DOHH2 (cell line): ENCODE measurements around the gene KRT74.

ENCODE experiments used
- H3F3A ChIP-seq: fragments of 200-600 bp; sonication (generic), shearing (Covaris generic); 2 replicates; pipeline ENCODE4 v1.6.0; 2016; ENCODE audit warnings: antibody characterized with exemption, mild to moderate bottlenecking; ENCODE audit not compliant: control insufficient read depth, insufficient read depth
- H3K27ac ChIP-seq: fragments of 200-600 bp; sonication (generic); 2 replicates; pipeline ENCODE4 v1.5.1; 2014; ENCODE audit warnings: low read depth, mild to moderate bottlenecking, low read length, moderate library complexity
- H3K27me3 ChIP-seq: fragments of 200-600 bp; sonication (generic); 2 replicates; pipeline ENCODE4 v1.6.1; 2014; ENCODE audit warnings: mild to moderate bottlenecking, low read length, mixed read lengths; ENCODE audit not compliant: control insufficient read depth
- H3K36me3 ChIP-seq: fragments of 200-600 bp; sonication (generic); 2 replicates; pipeline ENCODE4 v1.6.1; 2014; ENCODE audit warnings: mild to moderate bottlenecking, low read length, moderate library complexity, mixed read lengths; ENCODE audit not compliant: control insufficient read depth
- H3K4me1 ChIP-seq: fragments of 200-600 bp; sonication (generic); 2 replicates; pipeline ENCODE4 v1.6.1; 2014; ENCODE audit warnings: mild to moderate bottlenecking, low read length, mixed read lengths; ENCODE audit not compliant: control insufficient read depth
- H3K4me2 ChIP-seq: fragments of 200-600 bp; sonication (generic); 2 replicates; pipeline ENCODE4 v1.6.0; 2014; ENCODE audit warnings: mild to moderate bottlenecking, low read length, moderate library complexity
- H3K4me3 ChIP-seq: fragments of 200-600 bp; sonication (generic); 2 replicates; pipeline ENCODE4 v1.5.1; 2014; ENCODE audit warnings: mild to moderate bottlenecking, low read length, mixed read lengths
- H3K79me2 ChIP-seq: fragments of 200-600 bp; sonication (generic); 2 replicates; pipeline ENCODE4 v1.6.1; 2014; ENCODE audit warnings: mild to moderate bottlenecking, low read length, mixed read lengths; ENCODE audit not compliant: control insufficient read depth
- H3K9me2 ChIP-seq: fragments of 200-600 bp; sonication (generic); replicated peaks from 2 replicates; pipeline ENCODE4 v1.6.1; 2014; ENCODE audit warnings: mild to moderate bottlenecking, low read length, mixed read lengths; ENCODE audit not compliant: control insufficient read depth
- H3K9me3 ChIP-seq: fragments of 200-600 bp; sonication (generic); 2 replicates; pipeline ENCODE4 v1.6.1; 2014; ENCODE audit warnings: antibody characterized with exemption, low read length, mixed read lengths; ENCODE audit not compliant: control insufficient read depth, insufficient read depth
- H4K20me1 ChIP-seq: fragments of 200-600 bp; sonication (generic); 2 replicates; pipeline ENCODE4 v1.6.0; 2014; ENCODE audit warnings: low read depth, mild to moderate bottlenecking, antibody characterized with exemption, low read length, moderate library complexity; ENCODE audit not compliant: control insufficient read depth, insufficient read depth
- EZH2phosphoT487 ChIP-seq: fragments of 200-600 bp; sonication (generic); IDR thresholded peaks from 2 replicates; pipeline ENCODE4 v1.6.1; 2017; ENCODE audit warnings: borderline replicate concordance, mild to moderate bottlenecking, antibody characterized with exemption, low read length, moderate library complexity, mixed read lengths
- TF ChIP-seq, protein P1 (sequence below): fragments of 200-600 bp; sonication (generic); IDR thresholded peaks from one replicate; pipeline ENCODE4 v1.5.1; 2014; ENCODE audit warnings: antibody characterized with exemption, mild to moderate bottlenecking, low read depth, low read length; ENCODE audit not compliant: poor library complexity, severe bottlenecking

KRT74 gene

DNA sequence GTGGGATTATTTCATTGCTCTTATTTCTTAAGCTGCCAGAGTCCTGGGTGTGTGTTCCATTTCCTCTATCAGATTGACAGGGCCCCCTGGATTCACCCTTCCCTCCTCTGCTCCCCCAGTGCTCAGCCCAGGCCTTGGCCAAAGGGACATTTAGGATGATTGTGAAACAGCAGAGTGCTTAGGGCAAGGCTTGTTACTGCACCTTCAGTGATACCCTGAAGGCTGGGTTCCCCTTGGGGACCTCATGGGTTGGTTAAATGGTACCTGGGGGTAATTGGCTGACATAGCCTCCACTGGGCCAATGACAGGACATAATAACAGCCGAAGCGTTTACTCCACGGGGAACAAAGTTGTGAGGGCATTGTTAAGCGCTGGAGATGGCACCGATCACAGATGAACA lies 28.9 kb upstream of the KRT74 start:
- no peak overlapping the region for H3K4me2 ChIP-seq
- no peaks in the 10 kb centered on the region for H4K20me1 ChIP-seq
- H3K9me3 ChIP-seq, result no peaks in the 10 kb centered on the region
- no peaks in the 10 kb centered on the region for H3K4me1 ChIP-seq
- no peak overlapping the region for H3K4me3 ChIP-seq
- H3K36me3 ChIP-seq, result no peaks in the 10 kb centered on the region
- TF ChIP-seq, protein P1, sequence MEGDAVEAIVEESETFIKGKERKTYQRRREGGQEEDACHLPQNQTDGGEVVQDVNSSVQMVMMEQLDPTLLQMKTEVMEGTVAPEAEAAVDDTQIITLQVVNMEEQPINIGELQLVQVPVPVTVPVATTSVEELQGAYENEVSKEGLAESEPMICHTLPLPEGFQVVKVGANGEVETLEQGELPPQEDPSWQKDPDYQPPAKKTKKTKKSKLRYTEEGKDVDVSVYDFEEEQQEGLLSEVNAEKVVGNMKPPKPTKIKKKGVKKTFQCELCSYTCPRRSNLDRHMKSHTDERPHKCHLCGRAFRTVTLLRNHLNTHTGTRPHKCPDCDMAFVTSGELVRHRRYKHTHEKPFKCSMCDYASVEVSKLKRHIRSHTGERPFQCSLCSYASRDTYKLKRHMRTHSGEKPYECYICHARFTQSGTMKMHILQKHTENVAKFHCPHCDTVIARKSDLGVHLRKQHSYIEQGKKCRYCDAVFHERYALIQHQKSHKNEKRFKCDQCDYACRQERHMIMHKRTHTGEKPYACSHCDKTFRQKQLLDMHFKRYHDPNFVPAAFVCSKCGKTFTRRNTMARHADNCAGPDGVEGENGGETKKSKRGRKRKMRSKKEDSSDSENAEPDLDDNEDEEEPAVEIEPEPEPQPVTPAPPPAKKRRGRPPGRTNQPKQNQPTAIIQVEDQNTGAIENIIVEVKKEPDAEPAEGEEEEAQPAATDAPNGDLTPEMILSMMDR, result no peak
- TF ChIP-seq EZH2phosphoT487, result no peak
- no peaks in the 10 kb centered on the region for H3K79me2 ChIP-seq
- no peaks in the 10 kb centered on the region for H3F3A ChIP-seq
- H3K27me3 ChIP-seq, result peaks cover 19% of the 10 kb centered on the region
- no peaks in the 10 kb centered on the region for H3K9me2 ChIP-seq
- no peak overlapping the region for H3K27ac ChIP-seq

GRCh38 chr12:52601671-52602070 lies 28.0 kb upstream of the KRT74 start:
- Histone ChIP-seq H3K79me2 (no peaks in the 10 kb centered on the region), H3K27me3 (peaks cover 19% of the 10 kb centered on the region), H3F3A (no peaks in the 10 kb centered on the region), H3K36me3 (no peaks in the 10 kb centered on the region), H3K27ac (no peak overlapping the region), H3K4me3 (no peak overlapping the region), H3K9me3 (no peaks in the 10 kb centered on the region), H3K9me2 (no peaks in the 10 kb centered on the region), H3K4me1 (no peaks in the 10 kb centered on the region), H4K20me1 (no peaks in the 10 kb centered on the region), H3K4me2 (no peak overlapping the region)
- no peak for TF ChIP-seq EZH2phosphoT487
- TF ChIP-seq, protein P1, result no peak

GRCh38 chr12:52600941-52601481 lies 27.4 kb upstream of the KRT74 start, which contains the start of gene KRT72:
Gene KRT72 (minus strand): TSS chr12:52601463. CDS start chr12:52601452, 11 bp downstream.
- Histone ChIP-seq H3K4me2 (no peak within 1 kb of the TSS), H3K79me2 (no peaks in the 10 kb centered on the region), H3K27me3 (peaks cover 19% of the 10 kb centered on the region), H3K4me3 (no peak within 1 kb of the TSS), H3K9me3 (no peaks in the 10 kb centered on the region), H4K20me1 (no peaks in the 10 kb centered on the region), H3K9me2 (no peaks in the 10 kb centered on the region), H3K27ac (no peak within 1 kb of the TSS), H3K4me1 (no peaks in the 10 kb centered on the region), H3F3A (no peaks in the 10 kb centered on the region), H3K36me3 (no peaks in the 10 kb centered on the region)
- TF ChIP-seq EZH2phosphoT487, result no peak
- TF ChIP-seq, protein P1, result no peak
